HG03045 (cell line): Measurements from ENCODE around the gene PHEX.

Experiments
- ATAC-seq: cut with Tn5 transposase; IDR thresholded peaks from one replicate; pipeline ENCODE4 v1.9.1; 2021; ENCODE audit warnings: mild to moderate bottlenecking, moderate library complexity; ENCODE audit not compliant: unreplicated experiment

PHEX gene

GRCh38 chrX:22032084-22032483 is at the start of gene PHEX:
PHEX (plus strand) TSS chrX:22032325; CDS start chrX:22033006, 681 bp downstream.
- ATAC-seq = no peak

- peak; percentile 87 for ATAC-seq
Measured at GRCh38 chrX:21985332-21985777, 46.8 kb upstream of the PHEX start.

GRCh38 chrX:21986596-21986995 is 45.5 kb upstream of the PHEX start:
- no peak for ATAC-seq

- peak; percentile 41 for ATAC-seq
Measured at GRCh38 chrX:21989384-21989783, 42.7 kb upstream of the PHEX start.

GRCh38 chrX:21990832-21991231 is 41.3 kb upstream of the PHEX start:
- no peak for ATAC-seq

GRCh38 chrX:21991504-21991903 is 40.6 kb upstream of the PHEX start:
- ATAC-seq = no peak

GRCh38 chrX:21993265-21993664 is 38.9 kb upstream of the PHEX start:
- peak; percentile 87 for ATAC-seq

- no peak for ATAC-seq
Measured at GRCh38 chrX:21996872-21997455, 35.2 kb upstream of the PHEX start.

- no peak for ATAC-seq
Measured at GRCh38 chrX:21998037-21998436, 34.1 kb upstream of the PHEX start.

- ATAC-seq = no peak
Measured at GRCh38 chrX:22004866-22005265, 27.3 kb upstream of the PHEX start.

GRCh38 chrX:22012051-22012450 is 20.1 kb upstream of the PHEX start:
- no peak for ATAC-seq

- ATAC-seq = no peak
Measured at GRCh38 chrX:22012931-22013330, 19.2 kb upstream of the PHEX start.

GRCh38 chrX:22015139-22015750 is 16.9 kb upstream of the PHEX start:
- ATAC-seq = no peak

GRCh38 chrX:22021751-22022324 is 10.3 kb upstream of the PHEX start:
- no peak for ATAC-seq

GRCh38 chrX:22024577-22024976 is 7.5 kb upstream of the PHEX start:
- no peak for ATAC-seq

- ATAC-seq = no peak
Measured at GRCh38 chrX:22025751-22026150, 6.4 kb upstream of the PHEX start.

GRCh38 chrX:22026731-22027130 is 5.4 kb upstream of the PHEX start:
- no peak for ATAC-seq

- ATAC-seq = no peak
Measured at GRCh38 chrX:22032506-22032905, 381 bp downstream of the PHEX start.

GRCh38 chrX:22033818-22034217 is 1.7 kb downstream of the PHEX start:
- ATAC-seq = no peak

GRCh38 chrX:22035236-22035635 is 3.1 kb downstream of the PHEX start:
- ATAC-seq = no peak

GRCh38 chrX:22037225-22037624 is 5.1 kb downstream of the PHEX start:
- ATAC-seq = no peak

- ATAC-seq = no peak
Measured at GRCh38 chrX:22037911-22038537, 5.9 kb downstream of the PHEX start.
